Gastroesophageal sphincter (tissue), 3 donors: ENCODE data around the gene SRF.

ENCODE experiments used
- CTCF ChIP-seq, 4 experiments: fragments of 200-600 bp in 2 of 4; fragments of 450-650 bp in 2 of 4; sonication (generic) in 1 of 4; IDR thresholded peaks; one replicate each; pipeline ENCODE4 v1.5.1; 2017 to 2019; ENCODE audit warnings: antibody characterized with exemption in 4 of 4, mild to moderate bottlenecking in 2 of 4, moderate library complexity in 2 of 4
- EP300 ChIP-seq: sonication (generic); formaldehyde crosslinking; IDR thresholded peaks from one replicate; pipeline ENCODE4 v1.6.1; 2017; ENCODE audit warnings: antibody characterized with exemption, mild to moderate bottlenecking
- POLR2A ChIP-seq, 2 donors: fragments of 450-650 bp; IDR thresholded peaks; one replicate each; pipeline ENCODE4 v1.6.1; 2017; ENCODE audit warnings: antibody characterized with exemption in 2 of 2, mild to moderate bottlenecking in 2 of 2, moderate library complexity in 1 of 2
- POLR2AphosphoS5 ChIP-seq: sonication (generic); formaldehyde crosslinking; IDR thresholded peaks from one replicate; pipeline ENCODE4 v1.6.1; 2017; ENCODE audit warnings: antibody characterized with exemption

GRCh38 chr6:43228951-43229802, 58.1 kb downstream of the SRF start, which contains the start of gene DNPH1:
- TF ChIP-seq POLR2A (IDR thresholded peaks at IDR 0.05) (peak in 1 of 2 donors; percentile 27), EP300 (no peak), CTCF (IDR thresholded peaks at IDR 0.05) (peak in 3 of 4 experiments; percentile 95 to 98 (median 96)), POLR2AphosphoS5 (peak; percentile 6)
